HG03469 (cell line): Measurements from ENCODE around the gene PTPRR.

Experiments used
- ATAC-seq: cut with Tn5 transposase; IDR thresholded peaks from one replicate; pipeline ENCODE4 v1.9.1; 2021; ENCODE audit warnings: mild to moderate bottlenecking, moderate library complexity, moderate number of reproducible peaks; ENCODE audit not compliant: unreplicated experiment

PTPRR gene

DNA sequence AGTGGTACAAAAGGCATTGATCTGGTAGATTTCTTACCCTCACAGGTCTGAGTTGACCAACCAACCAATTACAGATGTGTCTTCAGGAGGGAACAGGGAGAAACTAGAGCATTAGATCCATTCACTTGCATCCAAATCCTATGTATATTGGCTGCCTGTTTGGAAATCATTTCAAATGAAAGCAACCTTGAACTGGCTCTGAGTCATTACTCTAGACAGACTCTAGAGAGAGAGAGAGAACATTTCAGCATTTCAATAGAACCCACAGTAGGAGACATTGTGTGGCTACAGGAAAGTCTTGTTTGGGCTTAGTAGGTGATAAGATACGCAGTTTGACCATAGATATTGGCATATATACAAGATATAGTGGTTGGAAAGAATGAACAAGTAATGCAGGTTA, 114.5 kb downstream of the PTPRR start:
- ATAC-seq, result no peak

DNA sequence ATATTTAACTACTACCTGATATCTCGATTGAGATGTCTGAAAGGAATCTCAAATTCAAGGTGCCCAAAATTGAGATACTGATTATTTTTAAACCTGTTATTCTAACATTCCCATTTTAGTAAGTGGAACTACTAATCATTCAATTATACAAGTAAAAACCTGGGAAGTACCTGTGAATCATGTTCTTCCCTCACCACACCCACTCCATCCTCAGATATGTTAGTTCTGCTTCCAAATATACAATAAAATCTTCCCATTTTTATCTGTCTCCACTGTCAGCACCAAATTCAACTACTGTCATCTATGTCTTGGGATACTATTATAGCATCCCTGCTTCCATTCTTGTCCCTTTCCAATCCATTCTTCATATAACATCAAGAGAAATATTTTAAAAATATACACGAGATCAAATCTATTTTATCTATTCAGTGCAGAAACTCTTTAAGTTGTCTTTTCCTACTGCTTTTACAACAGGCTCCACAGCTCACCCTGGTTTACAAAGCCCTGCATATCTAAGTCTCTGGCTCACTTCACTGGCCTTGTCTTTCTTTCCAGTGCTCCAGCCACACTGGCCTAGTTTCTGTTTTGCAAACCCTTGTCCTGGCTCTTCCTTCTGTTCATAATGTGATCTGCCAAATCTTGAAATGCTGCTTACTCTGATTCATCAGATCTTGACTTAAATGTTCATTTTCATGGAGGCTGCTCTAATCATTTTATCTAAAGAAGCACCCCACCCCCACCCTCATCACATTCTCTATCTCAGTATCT, 122.3 kb downstream of the PTPRR start:
- no peak for ATAC-seq

DNA sequence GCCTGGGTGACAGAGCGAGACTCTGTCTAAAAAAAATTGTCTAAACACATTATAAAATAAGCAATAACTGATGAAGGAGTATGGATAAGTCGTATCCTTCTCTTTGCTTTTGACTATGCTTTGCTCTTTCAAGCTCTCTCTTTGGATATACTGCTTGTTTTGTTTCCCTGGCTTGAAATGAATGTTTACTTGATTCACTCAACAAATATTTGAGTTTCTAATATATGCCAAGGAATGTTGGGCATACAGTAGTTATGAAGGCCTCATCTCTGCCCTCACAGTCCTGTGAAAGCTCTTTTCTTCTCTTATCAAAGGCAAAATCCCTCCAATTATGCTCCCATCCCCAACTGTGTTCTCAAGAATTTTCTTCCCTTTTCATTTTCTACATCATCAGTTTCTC, 123.5 kb downstream of the PTPRR start:
- ATAC-seq, result no peak

- ATAC-seq, result no peak
Observed at GRCh38 chr12:70795608-70796007, 124.9 kb downstream of the PTPRR start.

GRCh38 chr12:70794131-70794530, 126.4 kb downstream of the PTPRR start:
- no peak for ATAC-seq

GRCh38 chr12:70788774-70789173, 131.8 kb downstream of the PTPRR start:
- no peak for ATAC-seq

DNA sequence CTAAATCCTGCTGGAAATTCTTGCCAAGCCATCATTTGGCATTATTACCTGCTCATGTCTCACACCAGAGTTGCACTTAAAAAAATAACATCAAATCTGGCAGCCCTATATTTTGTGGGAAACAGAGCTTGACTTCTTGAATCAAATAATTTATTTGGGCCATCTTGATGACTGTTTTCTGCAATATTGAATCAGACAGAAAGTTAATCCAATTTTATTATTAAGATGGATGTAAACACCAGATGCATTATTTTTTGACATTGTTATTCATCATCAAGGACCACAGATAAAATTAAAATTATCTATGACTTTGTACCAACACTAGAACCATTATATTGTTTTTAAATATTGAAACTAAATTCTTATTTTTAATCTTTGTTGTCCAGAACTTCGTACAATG, 132.9 kb downstream of the PTPRR start:
- no peak for ATAC-seq

DNA sequence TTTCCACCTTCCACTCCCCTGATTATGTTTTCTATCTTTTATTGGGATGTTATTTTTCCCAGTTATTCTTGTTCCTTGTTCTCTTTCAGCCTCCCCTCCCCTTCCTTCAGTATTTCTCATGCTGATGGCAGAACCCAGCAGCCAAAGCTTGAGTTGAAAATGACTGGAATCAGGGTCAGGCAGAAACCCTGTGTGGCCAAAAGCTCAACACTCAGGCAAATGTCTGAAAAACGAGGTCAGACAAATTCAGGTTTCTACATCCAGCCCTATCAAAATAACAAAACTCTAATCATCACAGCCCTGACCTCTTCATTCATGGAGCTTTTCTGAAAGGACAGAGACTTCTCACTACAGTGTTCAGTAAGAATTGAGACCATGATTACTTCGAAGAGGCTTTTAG, 134.6 kb downstream of the PTPRR start:
- no peak for ATAC-seq

DNA sequence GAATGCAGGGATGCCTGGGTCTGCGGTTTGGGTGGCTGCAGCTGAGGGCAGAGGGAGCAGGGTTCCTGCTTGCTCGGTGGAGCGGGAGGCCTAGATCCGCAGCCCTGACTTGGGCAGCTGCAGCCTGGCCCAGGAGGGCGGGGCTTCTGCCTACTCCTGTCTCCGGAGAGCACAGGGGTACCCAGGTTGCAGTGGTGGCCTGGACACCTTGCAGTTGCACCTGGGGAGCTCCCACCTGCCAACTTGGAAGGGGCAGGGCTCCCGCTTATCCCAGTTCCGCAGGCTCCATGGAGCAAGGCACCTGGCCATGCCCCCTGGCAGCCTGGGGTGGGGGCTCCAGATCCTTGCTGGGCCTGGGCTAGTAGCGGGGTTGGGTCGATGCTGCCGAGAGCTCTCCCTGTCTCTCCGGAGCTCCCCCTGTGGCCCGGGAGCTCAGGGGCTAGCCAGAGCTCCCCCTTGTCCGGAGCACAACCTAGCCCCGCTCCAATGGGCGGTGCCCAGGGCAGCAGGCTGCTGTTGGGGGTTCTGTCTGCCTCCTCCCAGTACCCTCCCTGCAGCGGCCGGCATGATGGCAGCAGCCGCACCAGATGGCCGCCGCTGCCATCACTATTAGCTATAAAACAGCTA, 136.4 kb downstream of the PTPRR start:
- no peak for ATAC-seq

GRCh38 chr12:70783455-70783854, 137.1 kb downstream of the PTPRR start:
- no peak for ATAC-seq

- no peak for ATAC-seq
Observed at GRCh38 chr12:70779250-70779649, 141.3 kb downstream of the PTPRR start.

DNA sequence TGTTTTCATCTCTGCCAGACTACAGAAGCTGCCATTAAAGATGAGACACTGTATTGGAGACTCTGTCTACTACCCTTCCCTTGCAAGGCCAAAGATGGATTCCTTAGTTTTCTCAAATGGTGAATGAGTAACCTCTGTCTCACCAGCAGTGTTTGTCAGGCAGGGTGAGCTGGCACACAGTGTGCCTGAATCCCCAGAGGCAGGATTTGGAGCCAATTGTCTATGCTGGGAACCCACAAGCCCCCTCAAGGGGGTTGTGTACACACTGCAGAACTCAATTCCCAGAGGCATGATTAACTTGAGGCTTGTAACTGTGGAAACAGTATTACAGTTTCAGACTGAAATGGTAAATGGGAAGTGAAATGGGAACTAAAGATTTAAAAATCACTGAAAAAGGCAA, 146.5 kb downstream of the PTPRR start:
- ATAC-seq, result no peak

DNA sequence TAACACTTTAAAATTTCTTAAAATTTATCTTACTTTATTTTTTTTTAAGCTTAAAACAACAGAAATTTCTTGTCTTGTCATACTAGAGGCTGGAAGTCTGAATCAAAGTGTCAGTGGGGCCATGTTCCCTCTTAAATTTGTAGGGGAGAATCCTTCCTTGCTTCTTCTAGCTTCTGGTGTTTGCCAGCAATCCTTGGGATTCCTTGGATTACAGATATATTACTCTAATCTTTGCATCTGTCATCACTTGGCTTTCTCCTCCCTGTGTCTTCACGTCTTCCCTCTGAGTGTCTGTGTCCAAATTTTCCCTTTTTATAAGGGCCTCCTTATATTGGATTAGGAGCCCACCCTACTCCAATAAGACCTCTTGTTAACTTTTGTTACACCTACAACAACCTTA, 147.7 kb downstream of the PTPRR start:
- no peak for ATAC-seq

- ATAC-seq, result no peak
Observed at GRCh38 chr12:70771581-70771980, 149.0 kb downstream of the PTPRR start.

DNA sequence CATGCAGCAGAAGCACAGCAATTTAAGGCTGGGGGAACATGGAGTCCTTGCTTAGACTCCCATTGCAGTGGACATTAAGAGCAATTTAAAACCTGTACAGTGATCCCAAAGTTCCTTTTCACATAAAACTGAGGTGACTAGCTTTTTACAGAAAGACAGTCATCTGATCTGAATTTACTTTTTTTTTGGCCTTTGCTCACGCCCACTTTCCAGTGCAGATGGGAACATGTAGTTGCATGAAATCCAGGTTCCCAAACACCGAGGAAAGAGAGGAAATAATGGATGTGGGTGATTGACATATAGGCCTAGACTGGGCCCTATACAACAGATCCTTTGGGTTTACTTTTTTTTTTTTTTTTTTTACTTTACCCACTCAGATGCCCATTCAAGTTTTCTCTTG, 156.9 kb downstream of the PTPRR start:
- no peak for ATAC-seq

- ATAC-seq, result no peak
Observed at GRCh38 chr12:70762000-70762399, 158.5 kb downstream of the PTPRR start.

- ATAC-seq, result no peak
Observed at GRCh38 chr12:70759161-70759918, 161.2 kb downstream of the PTPRR start.

- no peak for ATAC-seq
Observed at GRCh38 chr12:70758494-70758845, 162.1 kb downstream of the PTPRR start.

- no peak for ATAC-seq
Observed at GRCh38 chr12:70757830-70758493, 162.6 kb downstream of the PTPRR start.

DNA sequence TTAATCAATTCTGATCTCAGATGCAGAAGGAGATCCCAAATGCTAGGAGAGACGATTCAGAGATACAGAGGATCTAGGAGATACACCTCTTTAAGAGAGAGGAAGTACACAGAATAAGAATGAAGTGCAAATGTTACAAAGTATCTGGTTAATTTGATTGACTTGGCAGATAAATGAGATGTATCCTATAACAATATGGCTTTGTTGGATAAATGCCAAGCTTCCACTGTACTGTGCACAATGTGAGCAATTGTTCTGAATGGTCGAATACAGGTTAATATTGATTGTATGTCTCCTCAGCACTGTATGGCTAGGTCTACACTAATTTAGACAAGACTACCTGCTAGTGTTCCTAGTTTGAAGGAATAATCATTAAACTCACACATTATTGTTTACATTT, 163.7 kb downstream of the PTPRR start:
- ATAC-seq, result no peak

DNA sequence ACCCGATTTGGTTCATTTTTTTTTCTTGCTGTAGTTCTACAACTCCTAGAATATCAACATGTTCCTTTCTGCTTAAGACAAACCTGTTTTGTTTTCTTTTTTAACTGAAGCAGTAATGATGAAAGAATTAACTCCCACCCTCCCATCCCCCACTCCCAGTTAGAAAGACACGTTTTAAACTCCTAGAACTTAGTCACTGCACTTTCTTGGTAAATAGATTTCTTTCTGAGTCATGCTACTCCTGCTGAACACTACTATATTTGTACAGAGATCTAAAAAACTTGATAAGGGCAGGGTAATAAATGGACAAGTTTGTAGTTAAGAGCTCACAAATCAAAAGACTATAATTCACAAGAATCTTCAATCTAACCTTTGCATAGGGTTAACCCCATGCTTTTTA, 164.4 kb downstream of the PTPRR start:
- ATAC-seq, result no peak

DNA sequence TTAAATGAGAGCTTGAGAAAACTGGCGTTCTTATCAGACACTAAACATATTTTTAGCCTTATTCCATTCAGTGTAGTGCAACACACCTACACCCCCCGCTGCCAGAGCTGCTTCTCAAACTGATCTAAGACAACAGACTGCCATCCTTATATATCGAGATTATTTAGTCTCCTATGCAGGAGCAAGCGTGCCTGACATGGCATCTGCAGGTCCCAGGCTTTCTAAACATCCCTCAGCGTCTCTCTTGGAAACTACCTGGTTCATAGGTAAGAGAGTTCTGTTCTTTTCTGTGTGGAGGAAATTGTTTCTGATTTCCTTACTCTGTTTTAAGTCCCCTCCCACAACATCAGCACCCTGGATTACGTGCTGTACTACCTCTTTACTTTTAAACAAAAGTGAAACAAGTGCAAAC, 166.2 kb downstream of the PTPRR start:
- ATAC-seq, result no peak
